ENCODE measurements around the gene PNPLA6.
A peak's percentile ranks its signal among the peaks of the same experiment; 100 is the strongest.

PNPLA6 gene

GRCh38 chr19:7535047-7535997, at the start of gene PNPLA6:
TSS of gene PNPLA6 (plus strand) at chr19:7535717. CDS start at chr19:7535789, 72 bp downstream.
- peak; percentile 89 for DNase-seq (ENCODE audit: low read depth)

- no peak for DNase-seq (ENCODE audit: low read depth)
These were observed 48.6 kb upstream of the PNPLA6 start for GRCh38 chr19:7486923-7487322.

GRCh38 chr19:7488736-7489353, 46.7 kb upstream of the PNPLA6 start, which contains the start of gene PEX11G:
TSS of gene PEX11G (minus strand) at chr19:7489035. CDS start at chr19:7489010, 25 bp downstream.
- DNase-seq (ENCODE audit: low read depth), result peak; percentile 90

- DNase-seq (ENCODE audit: low read depth), result no peak
These were observed 45.9 kb upstream of the PNPLA6 start for GRCh38 chr19:7489609-7490044.

GRCh38 chr19:7492142-7492541, 43.4 kb upstream of the PNPLA6 start:
- peak; percentile 33 for DNase-seq (ENCODE audit: low read depth)

- no peak for DNase-seq (ENCODE audit: low read depth)
These were observed 43.0 kb upstream of the PNPLA6 start for GRCh38 chr19:7492558-7492957.

- DNase-seq (ENCODE audit: low read depth), result no peak
These were observed 41.0 kb upstream of the PNPLA6 start for GRCh38 chr19:7494416-7495098.

- no peak for DNase-seq (ENCODE audit: low read depth)
These were observed 38.2 kb upstream of the PNPLA6 start for GRCh38 chr19:7497292-7497691.

- peak; percentile 55 for DNase-seq (ENCODE audit: low read depth)
These were observed 34.6 kb upstream of the PNPLA6 start for GRCh38 chr19:7500811-7501450.

GRCh38 chr19:7502552-7502951, 33.0 kb upstream of the PNPLA6 start:
- no peak for DNase-seq (ENCODE audit: low read depth)

GRCh38 chr19:7504684-7505083, 30.8 kb upstream of the PNPLA6 start:
- no peak for DNase-seq (ENCODE audit: low read depth)

- no peak for DNase-seq (ENCODE audit: low read depth)
These were observed 30.2 kb upstream of the PNPLA6 start for GRCh38 chr19:7505288-7505681.

GRCh38 chr19:7505682-7506384, 29.7 kb upstream of the PNPLA6 start:
- DNase-seq (ENCODE audit: low read depth), result no peak

GRCh38 chr19:7506385-7507328, 28.9 kb upstream of the PNPLA6 start:
- DNase-seq (ENCODE audit: low read depth), result no peak

GRCh38 chr19:7507884-7508283, 27.6 kb upstream of the PNPLA6 start:
- no peak for DNase-seq (ENCODE audit: low read depth)

GRCh38 chr19:7509625-7510024, 25.9 kb upstream of the PNPLA6 start:
- no peak for DNase-seq (ENCODE audit: low read depth)

- DNase-seq (ENCODE audit: low read depth), result no peak
These were observed 23.1 kb upstream of the PNPLA6 start for GRCh38 chr19:7512400-7512851.

- DNase-seq (ENCODE audit: low read depth), result no peak
These were observed 21.5 kb upstream of the PNPLA6 start for GRCh38 chr19:7513809-7514642.

- DNase-seq (ENCODE audit: low read depth), result no peak
These were observed 20.3 kb upstream of the PNPLA6 start for GRCh38 chr19:7515110-7515644.
